GM18909 (cell line): ENCODE results near the gene DGKI.
A peak's percentile ranks its signal among the peaks of the same experiment; 100 is the strongest.

Experiments
- ATAC-seq: cut with Tn5 transposase; IDR thresholded peaks from one replicate; pipeline ENCODE4 v1.9.1; 2021; ENCODE audit warnings: mild to moderate bottlenecking; ENCODE audit not compliant: unreplicated experiment, poor library complexity

DGKI gene

GRCh38 chr7:137801003-137801402 lies 45.8 kb downstream of the DGKI start:
- no peak for ATAC-seq

- peak; percentile 99 for ATAC-seq
Measured at GRCh38 chr7:137798073-137798763, 48.6 kb downstream of the DGKI start.

- ATAC-seq: no peak
Measured at GRCh38 chr7:137795211-137795610, 51.6 kb downstream of the DGKI start.

- ATAC-seq: no peak
Measured at GRCh38 chr7:137791930-137792329, 54.8 kb downstream of the DGKI start.

GRCh38 chr7:137790828-137791227 lies 55.9 kb downstream of the DGKI start:
- ATAC-seq: no peak

- no peak for ATAC-seq
Measured at GRCh38 chr7:137789215-137789882, 57.4 kb downstream of the DGKI start.

GRCh38 chr7:137787301-137787976 lies 59.3 kb downstream of the DGKI start:
- ATAC-seq: no peak

GRCh38 chr7:137778511-137778910 lies 68.3 kb downstream of the DGKI start:
- no peak for ATAC-seq

GRCh38 chr7:137774793-137775201 lies 72.0 kb downstream of the DGKI start:
- no peak for ATAC-seq

- ATAC-seq: no peak
Measured at GRCh38 chr7:137772748-137773147, 74.0 kb downstream of the DGKI start.

- ATAC-seq: no peak
Measured at GRCh38 chr7:137772316-137772715, 74.5 kb downstream of the DGKI start.

GRCh38 chr7:137771679-137772078 lies 75.1 kb downstream of the DGKI start:
- ATAC-seq: no peak

GRCh38 chr7:137771273-137771672 lies 75.5 kb downstream of the DGKI start:
- ATAC-seq: no peak

GRCh38 chr7:137768366-137768765 lies 78.4 kb downstream of the DGKI start:
- no peak for ATAC-seq

GRCh38 chr7:137762334-137762733 lies 84.4 kb downstream of the DGKI start:
- no peak for ATAC-seq

- no peak for ATAC-seq
Measured at GRCh38 chr7:137760111-137760510, 86.7 kb downstream of the DGKI start.

GRCh38 chr7:137757146-137757925 lies 89.4 kb downstream of the DGKI start:
- no peak for ATAC-seq

- ATAC-seq: no peak
Measured at GRCh38 chr7:137755846-137756651, 90.7 kb downstream of the DGKI start.

GRCh38 chr7:137755427-137755826 lies 91.3 kb downstream of the DGKI start:
- ATAC-seq: no peak
